DMS 273 (cell line): ENCODE measurements around the gene CDC25B.
A peak's percentile ranks its signal among the peaks of the same experiment; 100 is the strongest.

Source experiments
- DNase-seq: peaks from one replicate; lab custom pipeline; 2025; ENCODE audit not compliant: unreplicated experiment; lab: John Stamatoyannopoulos, UW

The CDC25B gene

GRCh38 chr20:3795511-3796468 lies at the start of gene CDC25B:
TSS of gene CDC25B (plus strand) at chr20:3796310. CDS start at chr20:3796532, 222 bp downstream.
- peak; percentile 98 for DNase-seq

DNA sequence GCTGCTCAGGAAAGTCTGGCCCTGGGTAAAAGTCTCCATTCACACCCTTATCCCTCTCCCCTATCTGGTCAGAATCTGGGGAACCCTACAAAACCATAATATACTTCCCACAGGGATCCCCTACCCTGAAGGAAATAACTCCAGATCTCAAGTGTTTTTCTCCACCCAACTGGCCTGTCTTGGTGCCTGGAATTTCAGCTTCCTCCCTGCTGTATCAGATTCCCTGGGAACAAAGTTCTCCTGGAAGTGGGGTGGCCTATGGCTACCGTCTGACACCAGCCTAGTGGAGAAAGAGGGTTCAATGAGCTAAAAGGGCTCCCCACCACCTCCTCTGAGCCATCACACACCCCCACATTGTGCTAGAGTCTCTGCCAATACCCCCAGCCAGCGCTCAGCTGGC lies 48.6 kb upstream of the CDC25B start:
- no peak for DNase-seq

DNA sequence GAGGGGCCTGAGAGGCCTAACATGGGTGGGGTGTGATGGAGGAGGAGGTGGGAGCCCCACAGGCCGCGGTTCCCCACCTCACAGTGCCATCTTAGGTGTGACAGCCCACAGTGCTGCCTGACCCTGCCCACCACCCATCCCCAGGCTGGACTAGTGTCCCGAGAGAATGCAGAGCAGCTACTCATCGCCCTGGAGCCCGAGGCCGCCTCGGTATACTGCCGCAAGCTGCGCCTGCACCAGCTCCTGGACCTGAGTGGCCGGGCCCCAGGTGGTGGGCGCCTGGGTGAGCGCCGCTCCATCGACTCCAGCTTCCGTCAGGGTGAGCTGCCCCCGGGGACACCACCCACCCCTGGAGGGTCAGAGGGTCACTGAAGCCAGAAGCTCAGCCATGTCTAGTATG lies 48.0 kb upstream of the CDC25B start:
- no peak for DNase-seq

DNA sequence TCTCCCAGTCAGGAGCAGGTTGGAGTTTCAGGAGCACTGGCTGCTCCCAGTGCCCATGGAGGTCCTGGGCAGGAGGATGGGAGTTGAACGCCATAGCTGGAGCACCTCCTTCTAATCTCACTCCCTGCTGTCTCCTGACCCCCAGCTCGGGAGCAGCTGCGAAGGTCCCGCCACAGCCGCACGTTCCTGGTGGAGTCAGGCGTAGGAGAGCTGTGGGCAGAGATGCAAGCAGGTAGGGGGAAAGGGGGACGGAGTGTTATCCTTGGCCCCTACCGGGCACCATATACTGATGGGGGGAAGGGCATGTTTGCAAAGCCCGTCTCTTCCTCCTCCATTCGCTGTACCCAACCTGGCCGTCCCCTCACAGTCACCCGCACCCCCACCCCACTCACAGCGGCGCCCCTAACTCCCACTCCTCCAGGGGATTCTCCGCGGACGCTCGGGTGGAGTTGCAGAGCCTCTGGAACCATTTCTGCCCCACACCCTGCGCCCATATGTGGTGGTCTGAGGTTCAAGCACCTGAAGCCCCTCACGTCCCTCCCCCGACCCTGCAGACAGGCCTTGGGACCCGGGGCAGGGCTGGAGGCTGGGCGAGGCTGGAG lies 46.9 kb upstream of the CDC25B start:
- peak; percentile 34 for DNase-seq

DNA sequence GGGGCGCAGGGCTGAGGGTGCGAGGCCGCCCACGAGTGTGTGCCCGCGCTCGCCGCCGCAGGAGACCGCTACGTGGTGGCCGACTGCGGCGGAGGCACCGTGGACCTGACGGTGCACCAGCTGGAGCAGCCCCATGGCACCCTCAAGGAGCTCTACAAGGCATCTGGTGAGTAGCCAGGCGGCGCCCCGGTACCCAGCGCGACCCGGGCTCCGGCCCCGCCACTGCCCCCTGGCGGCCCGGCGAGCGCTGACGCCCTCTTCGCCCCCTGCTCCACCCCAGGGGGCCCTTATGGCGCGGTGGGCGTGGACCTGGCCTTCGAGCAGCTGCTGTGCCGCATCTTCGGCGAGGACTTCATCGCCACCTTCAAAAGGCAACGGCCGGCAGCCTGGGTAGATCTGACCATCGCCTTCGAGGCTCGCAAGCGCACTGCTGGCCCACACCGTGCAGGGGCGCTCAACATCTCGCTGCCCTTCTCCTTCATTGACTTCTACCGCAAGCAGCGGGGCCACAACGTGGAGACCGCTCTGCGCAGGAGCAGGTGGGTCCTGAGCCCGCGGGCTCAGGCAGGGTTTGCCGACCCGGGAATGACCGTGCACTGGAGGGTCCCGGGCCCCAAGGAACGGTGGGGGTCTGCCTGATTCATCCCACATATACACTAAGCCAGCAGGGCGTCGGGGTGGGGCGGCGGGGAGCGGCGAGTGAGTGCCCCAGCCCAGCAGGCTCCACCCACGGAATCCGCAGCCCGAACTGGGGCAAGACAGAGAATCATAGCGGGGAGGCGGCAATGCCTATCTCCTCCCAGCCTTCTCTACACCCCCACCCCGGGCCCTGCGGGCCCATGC lies 46.2 kb upstream of the CDC25B start:
- peak; percentile 92 for DNase-seq

DNA sequence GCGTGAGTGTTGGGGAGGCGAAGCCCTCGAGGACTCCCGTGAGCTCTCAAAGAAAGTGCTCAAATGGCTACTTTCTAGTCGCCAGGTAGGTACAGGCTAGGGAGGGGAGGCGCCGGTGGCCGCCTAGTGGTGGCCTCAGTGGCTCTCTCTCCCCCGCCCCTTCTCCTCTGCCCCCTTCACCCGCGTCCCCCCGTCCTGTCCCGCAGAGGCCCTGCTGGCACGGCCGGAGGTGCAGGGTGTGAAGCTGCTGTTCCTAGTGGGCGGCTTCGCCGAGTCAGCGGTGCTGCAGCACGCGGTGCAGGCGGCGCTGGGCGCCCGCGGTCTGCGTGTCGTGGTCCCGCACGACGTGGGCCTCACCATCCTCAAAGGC lies 44.8 kb upstream of the CDC25B start:
- no peak for DNase-seq

DNA sequence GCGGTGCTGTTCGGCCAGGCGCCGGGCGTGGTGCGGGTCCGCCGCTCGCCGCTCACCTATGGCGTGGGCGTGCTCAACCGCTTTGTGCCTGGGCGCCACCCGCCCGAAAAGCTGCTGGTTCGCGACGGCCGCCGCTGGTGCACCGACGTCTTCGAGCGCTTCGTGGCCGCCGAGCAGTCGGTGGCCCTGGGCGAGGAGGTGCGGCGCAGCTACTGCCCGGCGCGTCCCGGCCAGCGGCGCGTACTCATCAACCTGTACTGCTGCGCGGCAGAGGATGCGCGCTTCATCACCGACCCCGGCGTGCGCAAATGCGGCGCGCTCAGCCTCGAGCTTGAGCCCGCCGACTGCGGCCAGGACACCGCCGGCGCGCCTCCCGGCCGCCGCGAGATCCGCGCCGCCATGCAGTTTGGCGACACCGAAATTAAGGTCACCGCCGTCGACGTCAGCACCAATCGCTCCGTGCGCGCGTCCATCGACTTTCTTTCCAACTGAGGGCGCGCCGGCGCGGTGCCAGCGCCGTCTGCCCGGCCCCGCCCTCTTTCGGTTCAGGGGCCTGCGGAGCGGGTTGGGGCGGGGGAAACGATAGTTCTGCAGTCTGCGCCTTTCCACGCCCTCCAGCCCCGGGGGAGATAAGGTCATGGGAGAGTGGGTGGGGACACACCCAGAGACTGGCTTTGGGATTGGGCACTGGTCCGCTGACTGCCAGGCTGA lies 44.3 kb upstream of the CDC25B start:
- DNase-seq: peak; percentile 87

DNA sequence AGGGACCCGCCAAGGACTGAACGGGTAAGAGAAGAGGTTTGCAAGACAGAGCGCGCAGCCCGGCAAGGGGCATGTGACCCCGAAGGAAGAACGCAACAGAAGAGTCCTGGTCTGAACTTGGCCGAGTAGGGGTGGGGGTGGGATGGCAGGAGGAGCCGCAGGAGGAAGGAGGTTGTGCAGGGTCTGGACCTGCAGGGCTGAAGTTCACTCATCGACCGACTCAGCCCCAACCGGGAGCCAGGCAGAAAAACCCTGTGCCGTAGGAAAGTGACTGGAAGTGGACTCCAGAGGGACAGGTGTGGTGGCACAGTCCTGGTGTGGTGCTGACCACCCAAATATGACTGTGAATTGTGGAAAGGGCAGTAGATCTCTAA lies 43.7 kb upstream of the CDC25B start:
- no peak for DNase-seq

GRCh38 chr20:3753098-3753497 lies 43.0 kb upstream of the CDC25B start:
- DNase-seq: peak; percentile 85

- no peak for DNase-seq
Observed at GRCh38 chr20:3753501-3754275, 42.4 kb upstream of the CDC25B start.

DNA sequence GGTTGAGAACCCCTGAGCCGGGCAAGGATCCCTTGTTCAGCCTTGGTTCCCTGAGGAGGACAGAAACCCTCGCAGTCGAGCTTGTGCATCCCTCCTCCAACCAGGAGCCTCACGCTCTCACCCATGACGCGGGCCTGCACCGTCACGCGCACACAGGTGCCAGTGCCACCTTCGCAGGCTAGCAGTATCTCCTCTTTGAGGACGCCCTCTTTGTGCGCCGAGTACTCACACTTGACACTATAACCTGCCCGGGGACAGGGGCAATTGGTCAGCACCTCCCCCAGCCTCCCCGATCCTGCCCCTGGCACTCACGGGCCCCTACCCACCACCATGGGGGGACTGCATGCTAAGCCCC lies 41.9 kb upstream of the CDC25B start:
- no peak for DNase-seq

DNA sequence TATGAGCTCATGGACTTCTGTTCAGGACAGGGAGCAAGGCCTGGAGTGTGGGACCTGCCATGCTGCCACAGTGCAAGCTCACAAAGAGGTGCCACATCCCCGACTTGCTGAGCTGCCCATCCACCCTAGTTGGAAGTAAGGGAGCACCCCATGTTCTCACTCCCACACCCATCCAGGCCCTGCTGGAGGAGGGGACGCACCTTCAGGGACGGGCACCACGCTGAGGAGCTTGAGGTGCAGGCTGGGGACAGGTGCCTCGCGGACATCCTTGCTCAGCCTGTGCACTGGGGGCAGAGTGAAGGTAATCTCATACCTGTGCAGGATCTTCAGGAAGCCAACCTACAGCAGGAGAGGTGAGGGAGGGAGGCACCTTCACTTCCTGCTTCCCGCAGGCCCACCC lies 40.8 kb upstream of the CDC25B start:
- no peak for DNase-seq

DNA sequence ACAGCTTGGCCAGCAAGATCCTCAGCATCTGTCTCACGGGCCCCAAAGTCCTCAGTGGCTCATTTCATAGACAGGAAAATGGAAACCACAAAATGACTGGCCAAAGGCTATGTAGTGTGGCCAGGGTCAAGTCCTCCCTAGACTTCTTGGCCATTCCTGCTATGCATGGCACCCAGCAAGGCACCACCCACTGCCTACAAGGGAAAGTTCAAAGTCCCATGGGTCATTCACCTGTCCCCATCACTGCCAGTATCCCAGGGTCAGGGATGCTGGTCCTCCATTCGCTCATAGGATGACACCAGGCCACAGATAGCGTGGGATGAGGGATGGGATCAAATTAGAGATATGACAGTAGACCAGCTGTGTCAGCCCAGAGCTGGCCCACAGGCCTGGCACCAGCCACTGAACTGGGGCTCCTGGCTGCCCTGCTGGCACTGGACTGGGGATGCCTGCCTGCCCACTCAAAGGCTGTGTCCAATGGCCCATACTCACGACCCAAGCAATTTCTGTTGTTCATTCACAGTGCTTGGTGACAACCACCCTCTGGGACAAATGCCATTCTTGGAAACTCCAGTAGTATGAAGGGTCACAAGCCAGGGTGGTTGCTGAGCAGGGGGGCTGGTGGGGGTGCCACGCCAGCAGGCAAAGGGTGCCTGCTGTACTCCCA lies 40.2 kb upstream of the CDC25B start:
- DNase-seq: no peak

DNA sequence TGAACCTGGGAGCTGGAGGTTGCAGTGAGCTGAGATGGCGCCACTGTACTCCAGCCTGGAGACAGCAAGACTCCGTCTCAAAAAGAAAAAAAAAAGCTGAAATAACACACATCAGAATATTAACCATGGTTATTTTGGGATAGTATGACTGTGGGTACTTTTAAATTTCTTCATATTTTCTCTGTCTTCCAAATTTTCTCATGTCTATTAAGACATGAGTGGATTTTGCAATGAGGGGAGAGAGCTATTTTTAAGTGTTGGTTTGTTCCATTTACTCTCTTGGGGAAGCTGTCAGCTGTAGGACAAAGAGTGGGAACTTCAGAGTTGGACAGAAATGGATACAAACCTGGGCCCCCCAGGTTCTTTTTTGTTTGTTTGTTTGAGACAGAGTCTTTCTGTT lies 38.8 kb upstream of the CDC25B start:
- DNase-seq: no peak

GRCh38 chr20:3758566-3758965 lies 37.5 kb upstream of the CDC25B start:
- DNase-seq: no peak

- no peak for DNase-seq
Observed at GRCh38 chr20:3759316-3759823, 36.7 kb upstream of the CDC25B start.

DNA sequence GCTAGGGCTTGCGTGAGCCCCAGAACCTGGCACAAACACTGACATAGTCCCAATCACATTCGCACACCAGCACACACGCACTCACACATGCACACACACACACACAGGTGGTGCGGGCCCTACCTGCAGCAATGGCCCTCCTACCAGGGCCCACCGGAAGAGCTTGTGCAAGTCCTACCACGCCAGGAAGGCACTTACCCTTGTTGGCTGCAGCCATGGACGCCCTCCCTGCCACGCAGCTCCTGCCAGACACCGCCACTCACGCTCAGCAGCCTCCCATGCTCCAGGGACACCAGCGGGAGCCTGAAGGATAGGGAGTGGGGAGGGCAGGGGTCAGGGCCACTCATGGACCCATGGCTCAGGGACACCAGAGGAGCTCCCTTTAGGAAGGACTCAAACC lies 36.2 kb upstream of the CDC25B start:
- DNase-seq: no peak

- DNase-seq: no peak
Observed at GRCh38 chr20:3760655-3761348, 35.3 kb upstream of the CDC25B start.
